Type B pancreatic cell (in vitro differentiated cells): ENCODE measurements around the gene P2RY8. TPM values are rescaled to one million over a fixed set of nuclear protein-coding genes. Genes with fewer than 3 reads are reported as not detected.
"Not testable (repeated sequence)": the region's sequence is repeated elsewhere in the genome, so short reads cannot be mapped to it uniquely, and the experiment has no call there.

Source experiments
- DNase-seq: peaks from one replicate; pipeline ENCODE4 v3.0.0; 2021; ENCODE audit warnings: mixed read lengths; ENCODE audit not compliant: unreplicated experiment; ENCODE audit errors: extremely low spot score
- H3K27ac Mint-ChIP-seq: 2 replicates; pipeline ENCODE4 v1.8.0; 2021; ENCODE audit warnings: mild to moderate bottlenecking, mixed read lengths
- H3K27me3 Mint-ChIP-seq: 2 replicates; pipeline ENCODE4 v1.8.0; 2021; ENCODE audit warnings: mixed read lengths
- H3K36me3 Mint-ChIP-seq: 2 replicates; pipeline ENCODE4 v1.8.0; 2021; ENCODE audit warnings: mixed read lengths
- H3K4me1 Mint-ChIP-seq: one replicate; pipeline ENCODE4 v1.8.0; 2021; ENCODE audit warnings: mixed read lengths; ENCODE audit not compliant: unreplicated experiment
- H3K4me3 Mint-ChIP-seq: 2 replicates; pipeline ENCODE4 v1.8.0; 2021; ENCODE audit warnings: mild to moderate bottlenecking, mixed read lengths
- H3K9me3 Mint-ChIP-seq: 2 replicates; pipeline ENCODE4 v1.8.0; 2021; ENCODE audit warnings: mixed read lengths
- total RNA-seq: library from RNA; stranded (reverse); gene quantifications from 2 replicates; pipeline ENCODE4 v1.2.1, GENCODE V29; 2021; ENCODE audit warnings: low replicate concordance
- TF ChIP-seq, protein P1 (sequence below): fragments of 200-600 bp; sonication (generic); conservative IDR thresholded peaks from 2 replicates; pipeline ENCODE4 v1.5.0; 2021; ENCODE audit warnings: antibody characterized with exemption, mild to moderate bottlenecking

Gene P2RY8
- total RNA-seq, 1 donor from 2014 or later, result not detected

GRCh38 chrX:1493412-1493811 lies 43.6 kb downstream of the P2RY8 start:
- Mint-ChIP-seq H3K27ac (no peak overlapping the region), H3K36me3 (no peaks in the 10 kb centered on the region), H3K9me3 (no peaks in the 10 kb centered on the region), H3K4me1 (no peaks in the 10 kb centered on the region), H3K27me3 (peaks cover 8% of the 10 kb centered on the region), H3K4me3 (no peak overlapping the region)
- DNase-seq, result no peak
- TF ChIP-seq, protein P1, sequence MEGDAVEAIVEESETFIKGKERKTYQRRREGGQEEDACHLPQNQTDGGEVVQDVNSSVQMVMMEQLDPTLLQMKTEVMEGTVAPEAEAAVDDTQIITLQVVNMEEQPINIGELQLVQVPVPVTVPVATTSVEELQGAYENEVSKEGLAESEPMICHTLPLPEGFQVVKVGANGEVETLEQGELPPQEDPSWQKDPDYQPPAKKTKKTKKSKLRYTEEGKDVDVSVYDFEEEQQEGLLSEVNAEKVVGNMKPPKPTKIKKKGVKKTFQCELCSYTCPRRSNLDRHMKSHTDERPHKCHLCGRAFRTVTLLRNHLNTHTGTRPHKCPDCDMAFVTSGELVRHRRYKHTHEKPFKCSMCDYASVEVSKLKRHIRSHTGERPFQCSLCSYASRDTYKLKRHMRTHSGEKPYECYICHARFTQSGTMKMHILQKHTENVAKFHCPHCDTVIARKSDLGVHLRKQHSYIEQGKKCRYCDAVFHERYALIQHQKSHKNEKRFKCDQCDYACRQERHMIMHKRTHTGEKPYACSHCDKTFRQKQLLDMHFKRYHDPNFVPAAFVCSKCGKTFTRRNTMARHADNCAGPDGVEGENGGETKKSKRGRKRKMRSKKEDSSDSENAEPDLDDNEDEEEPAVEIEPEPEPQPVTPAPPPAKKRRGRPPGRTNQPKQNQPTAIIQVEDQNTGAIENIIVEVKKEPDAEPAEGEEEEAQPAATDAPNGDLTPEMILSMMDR, result no peak

GRCh38 chrX:1492421-1493012 lies 44.5 kb downstream of the P2RY8 start:
- H3K4me3 Mint-ChIP-seq, result no peak overlapping the region
- no peaks in the 10 kb centered on the region for H3K36me3 Mint-ChIP-seq
- H3K9me3 Mint-ChIP-seq, result no peaks in the 10 kb centered on the region
- H3K27ac Mint-ChIP-seq, result no peak overlapping the region
- TF ChIP-seq, protein P1, result no peak
- no peak for DNase-seq
- peaks cover 8% of the 10 kb centered on the region for H3K27me3 Mint-ChIP-seq
- no peaks in the 10 kb centered on the region for H3K4me1 Mint-ChIP-seq

DNA sequence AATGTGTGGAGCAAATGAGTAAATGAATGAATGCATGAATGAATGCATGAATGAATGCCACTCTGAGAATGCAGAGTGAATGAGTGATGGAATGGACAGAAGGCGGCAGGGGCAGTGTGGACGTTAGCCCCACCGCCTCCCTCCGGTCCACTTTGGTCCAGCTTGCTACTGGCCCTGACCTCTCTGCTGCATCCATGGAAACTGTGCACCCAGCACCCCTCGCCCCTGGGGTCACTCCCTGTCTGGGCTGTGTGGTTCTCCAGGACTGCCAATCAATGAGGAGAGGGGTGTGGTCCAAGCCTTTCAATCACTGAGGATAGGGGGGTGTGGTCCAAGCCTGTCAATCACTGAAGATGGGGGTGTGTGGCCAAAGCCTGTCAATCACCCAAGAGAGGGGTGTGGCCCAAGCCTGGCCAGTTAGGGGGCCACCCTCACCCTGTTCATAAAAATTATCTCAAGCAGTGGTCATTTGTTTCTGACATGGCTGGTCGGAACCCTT lies 45.1 kb downstream of the P2RY8 start:
- TF ChIP-seq, protein P1, result no peak
- no peak for DNase-seq
- Mint-ChIP-seq H3K4me1 (no peaks in the 10 kb centered on the region), H3K4me3 (no peak overlapping the region), H3K27ac (no peak overlapping the region), H3K9me3 (no peaks in the 10 kb centered on the region), H3K36me3 (no peaks in the 10 kb centered on the region), H3K27me3 (peaks cover 8% of the 10 kb centered on the region)

DNA sequence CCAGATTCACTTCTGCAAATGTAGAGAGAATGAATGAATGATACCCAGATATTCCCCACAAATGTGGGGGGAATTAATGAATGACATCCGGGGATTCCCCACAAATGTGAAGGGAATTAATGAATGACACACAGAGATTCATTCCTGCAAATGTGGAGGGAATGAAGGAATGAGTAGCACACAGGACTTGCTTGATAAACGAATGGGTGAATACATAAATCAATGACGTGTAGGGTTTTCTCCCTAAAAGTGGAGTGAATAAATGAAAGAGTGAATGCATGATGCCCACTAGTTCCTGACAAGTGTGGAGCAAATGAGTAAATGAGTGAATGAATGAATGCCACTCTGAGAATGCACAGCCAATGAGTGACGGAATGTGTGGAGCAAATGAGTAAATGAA lies 45.7 kb downstream of the P2RY8 start:
- not testable (repeated sequence) for H3K4me1 Mint-ChIP-seq, H3K27ac Mint-ChIP-seq, H3K27me3 Mint-ChIP-seq, H3K9me3 Mint-ChIP-seq, H3K4me3 Mint-ChIP-seq, DNase-seq, H3K36me3 Mint-ChIP-seq

- H3K4me1 Mint-ChIP-seq, DNase-seq: not testable (repeated sequence)
Measured at GRCh38 chrX:1490723-1491122, 46.3 kb downstream of the P2RY8 start.

DNA sequence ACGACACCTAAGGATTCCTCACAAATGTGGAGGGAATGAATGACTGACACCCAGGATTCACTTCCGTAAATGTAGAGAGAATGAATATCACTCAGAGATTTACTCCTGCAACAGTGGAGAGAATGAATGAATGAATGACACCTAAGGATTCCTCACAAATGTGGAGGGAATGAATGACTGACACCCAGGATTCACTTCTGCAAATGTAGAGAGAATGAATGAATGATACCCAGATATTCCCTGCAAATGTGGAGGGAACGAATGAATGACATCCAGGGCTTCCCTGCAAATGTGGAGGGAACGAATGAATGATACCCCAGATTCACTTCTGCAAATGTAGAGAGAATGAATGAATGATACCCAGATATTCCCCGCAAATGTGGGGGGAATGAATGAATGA lies 47.6 kb downstream of the P2RY8 start:
- H3K27me3 Mint-ChIP-seq, H3K9me3 Mint-ChIP-seq, DNase-seq, H3K36me3 Mint-ChIP-seq, H3K4me3 Mint-ChIP-seq, H3K4me1 Mint-ChIP-seq, H3K27ac Mint-ChIP-seq: not testable (repeated sequence)

More at GRCh38 chrX:1490723-1491122, 46.3 kb downstream of the P2RY8 start:
- not testable (repeated sequence) for H3K4me3 Mint-ChIP-seq, H3K36me3 Mint-ChIP-seq, H3K9me3 Mint-ChIP-seq, H3K27ac Mint-ChIP-seq, H3K27me3 Mint-ChIP-seq

GRCh38 chrX:1488745-1489144 lies 48.2 kb downstream of the P2RY8 start:
- Mint-ChIP-seq H3K4me3 (no peak overlapping the region), H3K36me3 (no peaks in the 10 kb centered on the region), H3K9me3 (no peaks in the 10 kb centered on the region), H3K4me1 (no peaks in the 10 kb centered on the region), H3K27me3 (peaks cover 8% of the 10 kb centered on the region), H3K27ac (no peak overlapping the region)
- TF ChIP-seq, protein P1, result no peak
- no peak for DNase-seq
